HEK293 (cell line): ENCODE data around the gene ABCC2.

Experiments
- HOXD13 ChIP-seq: sonication (generic); formaldehyde crosslinking; IDR thresholded peaks from 2 replicates; pipeline ENCODE4 v1.8.0; 2022; ENCODE audit warnings: missing genetic modification reagents, borderline replicate concordance
- KLF16 ChIP-seq: fragments of 450-650 bp; formaldehyde crosslinking; IDR thresholded peaks from 2 replicates; pipeline ENCODE4 v1.5.1; 2017; ENCODE audit warnings: missing biosample characterization, missing genetic modification characterization
- REPIN1 ChIP-seq: fragments of 450-650 bp; formaldehyde crosslinking; IDR thresholded peaks from 2 replicates; pipeline ENCODE4 v1.5.1; 2017; ENCODE audit warnings: missing biosample characterization, missing genetic modification characterization, low read depth
- ZBTB17 ChIP-seq: fragments of 450-650 bp; formaldehyde crosslinking; IDR thresholded peaks from 2 replicates; pipeline ENCODE4 v1.5.1; 2016; ENCODE audit warnings: missing biosample characterization, missing genetic modification characterization
- ZFP41 ChIP-seq: fragments of 450-650 bp; formaldehyde crosslinking; IDR thresholded peaks from 2 replicates; pipeline ENCODE4 v1.5.1; 2016; ENCODE audit warnings: missing biosample characterization, missing genetic modification characterization, borderline replicate concordance
- ZNF148 ChIP-seq: fragments of 450-650 bp; formaldehyde crosslinking; IDR thresholded peaks from 2 replicates; pipeline ENCODE4 v1.5.0; 2017; ENCODE audit warnings: missing biosample characterization, missing genetic modification characterization, borderline replicate concordance
- ZNF175 ChIP-seq: fragments of 450-650 bp; formaldehyde crosslinking; IDR thresholded peaks from 2 replicates; pipeline ENCODE4 v1.5.1; 2016; ENCODE audit warnings: missing biosample characterization, missing genetic modification characterization
- ZNF202 ChIP-seq: fragments of 450-650 bp; formaldehyde crosslinking; IDR thresholded peaks from 2 replicates; pipeline ENCODE4 v1.5.1; 2016; ENCODE audit warnings: missing biosample characterization, missing genetic modification characterization, borderline replicate concordance
- ZNF341 ChIP-seq: fragments of 450-650 bp; formaldehyde crosslinking; IDR thresholded peaks from 2 replicates; pipeline ENCODE4; 2016; ENCODE audit warnings: low read depth, missing biosample characterization, missing genetic modification characterization
- ZNF404 ChIP-seq: fragments of 450-650 bp; formaldehyde crosslinking; IDR thresholded peaks from 2 replicates; pipeline ENCODE4 v1.5.1; 2017; ENCODE audit warnings: missing biosample characterization, missing genetic modification characterization
- ZNF416 ChIP-seq: fragments of 450-650 bp; formaldehyde crosslinking; IDR thresholded peaks from 2 replicates; pipeline ENCODE4 v1.5.1; 2016; ENCODE audit warnings: missing biosample characterization, missing genetic modification characterization
- ZNF423 ChIP-seq: fragments of 450-650 bp; formaldehyde crosslinking; IDR thresholded peaks from 2 replicates; pipeline ENCODE4 v1.5.1; 2016; ENCODE audit warnings: missing biosample characterization, missing genetic modification characterization
- ZNF473 ChIP-seq: fragments of 450-650 bp; formaldehyde crosslinking; IDR thresholded peaks from 2 replicates; pipeline ENCODE4 v1.5.1; 2017; ENCODE audit warnings: missing biosample characterization, missing genetic modification characterization
- ZNF530 ChIP-seq: fragments of 450-650 bp; formaldehyde crosslinking; IDR thresholded peaks from 2 replicates; pipeline ENCODE4 v1.5.1; 2016; ENCODE audit warnings: low read depth, missing biosample characterization, missing genetic modification characterization
- ZNF596 ChIP-seq: fragments of 450-650 bp; IDR thresholded peaks from 2 replicates; pipeline ENCODE4 v1.5.0; 2018; ENCODE audit warnings: missing biosample characterization, mild to moderate bottlenecking, missing genetic modification characterization, moderate library complexity
- ZNF654 ChIP-seq: fragments of 450-650 bp; formaldehyde crosslinking; IDR thresholded peaks from 2 replicates; pipeline ENCODE4 v1.5.1; 2016; ENCODE audit warnings: low read depth, missing biosample characterization, missing genetic modification characterization
- ZSCAN5A ChIP-seq: fragments of 450-650 bp; formaldehyde crosslinking; IDR thresholded peaks from 2 replicates; pipeline ENCODE4 v1.5.1; 2016; ENCODE audit warnings: missing biosample characterization, missing genetic modification characterization
- TF ChIP-seq, protein P1 (sequence below): fragments of 450-650 bp; formaldehyde crosslinking; conservative IDR thresholded peaks from 2 replicates; pipeline ENCODE4 v1.5.1; 2016; ENCODE audit warnings: low read depth, missing biosample characterization, missing genetic modification characterization
- TF ChIP-seq, protein P2 (sequence below): fragments of 450-650 bp; formaldehyde crosslinking; IDR thresholded peaks from 2 replicates; pipeline ENCODE4 v1.5.1; 2016; ENCODE audit warnings: missing biosample characterization, missing genetic modification characterization
- TF ChIP-seq, protein P3 (sequence below): fragments of 450-650 bp; formaldehyde crosslinking; IDR thresholded peaks from 2 replicates; pipeline ENCODE4 v1.5.1; 2016; ENCODE audit warnings: missing biosample characterization, missing genetic modification characterization, borderline replicate concordance
- TF ChIP-seq, protein P4 (sequence below): sonication (generic); formaldehyde crosslinking; IDR thresholded peaks from 2 replicates; pipeline ENCODE4 v1.8.1; 2022; ENCODE audit warnings: mild to moderate bottlenecking, moderate library complexity, missing genetic modification reagents
- TF ChIP-seq, protein P5 (sequence below): fragments of 450-650 bp; formaldehyde crosslinking; IDR thresholded peaks from 2 replicates; pipeline ENCODE4 v1.5.1; 2017; ENCODE audit warnings: missing biosample characterization, missing genetic modification characterization

Gene ABCC2

DNA sequence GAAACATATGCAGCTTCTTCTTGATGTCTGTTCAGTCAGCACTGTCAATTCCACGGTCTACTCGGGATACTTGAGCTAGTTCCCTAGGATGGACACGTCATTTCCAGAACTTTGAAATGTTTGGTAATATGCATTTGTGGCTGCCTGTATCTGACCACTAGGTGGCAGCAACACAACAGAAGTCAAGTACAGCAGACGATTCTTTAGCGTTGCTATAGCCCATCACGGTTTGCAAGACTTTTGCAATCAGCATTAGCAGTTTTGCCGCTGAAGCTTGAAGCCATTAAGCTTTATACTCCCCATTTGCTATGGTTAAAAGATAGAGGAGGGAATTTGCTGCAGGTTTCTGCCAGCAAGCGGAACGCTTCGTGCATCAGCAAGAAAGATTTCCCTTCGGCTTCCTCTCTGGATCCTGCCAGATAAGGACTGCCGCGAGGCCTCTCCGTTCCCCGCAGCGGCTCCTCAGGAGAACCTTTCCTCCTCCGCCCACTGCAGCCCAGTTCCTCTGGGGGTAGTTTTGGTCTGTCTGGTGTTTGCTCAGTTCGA is 63.5 kb downstream of the ABCC2 start (continued):
- TF ChIP-seq, protein P1, sequence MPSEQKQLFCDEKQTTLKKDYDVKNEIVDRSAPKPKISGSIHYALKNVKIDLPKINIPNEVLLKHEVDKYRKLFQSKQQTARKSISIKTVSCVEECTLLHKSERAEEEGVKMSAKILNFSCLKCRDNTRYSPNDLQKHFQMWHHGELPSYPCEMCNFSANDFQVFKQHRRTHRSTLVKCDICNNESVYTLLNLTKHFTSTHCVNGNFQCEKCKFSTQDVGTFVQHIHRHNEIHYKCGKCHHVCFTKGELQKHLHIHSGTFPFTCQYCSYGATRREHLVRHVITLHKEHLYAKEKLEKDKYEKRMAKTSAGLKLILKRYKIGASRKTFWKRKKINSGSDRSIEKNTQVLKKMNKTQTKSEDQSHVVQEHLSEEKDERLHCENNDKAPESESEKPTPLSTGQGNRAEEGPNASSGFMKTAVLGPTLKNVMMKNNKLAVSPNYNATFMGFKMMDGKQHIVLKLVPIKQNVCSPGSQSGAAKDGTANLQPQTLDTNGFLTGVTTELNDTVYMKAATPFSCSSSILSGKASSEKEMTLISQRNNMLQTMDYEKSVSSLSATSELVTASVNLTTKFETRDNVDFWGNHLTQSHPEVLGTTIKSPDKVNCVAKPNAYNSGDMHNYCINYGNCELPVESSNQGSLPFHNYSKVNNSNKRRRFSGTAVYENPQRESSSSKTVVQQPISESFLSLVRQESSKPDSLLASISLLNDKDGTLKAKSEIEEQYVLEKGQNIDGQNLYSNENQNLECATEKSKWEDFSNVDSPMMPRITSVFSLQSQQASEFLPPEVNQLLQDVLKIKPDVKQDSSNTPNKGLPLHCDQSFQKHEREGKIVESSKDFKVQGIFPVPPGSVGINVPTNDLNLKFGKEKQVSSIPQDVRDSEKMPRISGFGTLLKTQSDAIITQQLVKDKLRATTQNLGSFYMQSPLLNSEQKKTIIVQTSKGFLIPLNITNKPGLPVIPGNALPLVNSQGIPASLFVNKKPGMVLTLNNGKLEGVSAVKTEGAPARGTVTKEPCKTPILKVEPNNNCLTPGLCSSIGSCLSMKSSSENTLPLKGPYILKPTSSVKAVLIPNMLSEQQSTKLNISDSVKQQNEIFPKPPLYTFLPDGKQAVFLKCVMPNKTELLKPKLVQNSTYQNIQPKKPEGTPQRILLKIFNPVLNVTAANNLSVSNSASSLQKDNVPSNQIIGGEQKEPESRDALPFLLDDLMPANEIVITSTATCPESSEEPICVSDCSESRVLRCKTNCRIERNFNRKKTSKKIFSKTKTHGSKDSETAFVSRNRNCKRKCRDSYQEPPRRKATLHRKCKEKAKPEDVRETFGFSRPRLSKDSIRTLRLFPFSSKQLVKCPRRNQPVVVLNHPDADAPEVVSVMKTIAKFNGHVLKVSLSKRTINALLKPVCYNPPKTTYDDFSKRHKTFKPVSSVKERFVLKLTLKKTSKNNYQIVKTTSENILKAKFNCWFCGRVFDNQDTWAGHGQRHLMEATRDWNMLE: no peak
- TF ChIP-seq ZSCAN5A: no peak
- no peak for TF ChIP-seq REPIN1 (tag by site-specific recombination)
- no peak for TF ChIP-seq KLF16
- TF ChIP-seq, protein P2, sequence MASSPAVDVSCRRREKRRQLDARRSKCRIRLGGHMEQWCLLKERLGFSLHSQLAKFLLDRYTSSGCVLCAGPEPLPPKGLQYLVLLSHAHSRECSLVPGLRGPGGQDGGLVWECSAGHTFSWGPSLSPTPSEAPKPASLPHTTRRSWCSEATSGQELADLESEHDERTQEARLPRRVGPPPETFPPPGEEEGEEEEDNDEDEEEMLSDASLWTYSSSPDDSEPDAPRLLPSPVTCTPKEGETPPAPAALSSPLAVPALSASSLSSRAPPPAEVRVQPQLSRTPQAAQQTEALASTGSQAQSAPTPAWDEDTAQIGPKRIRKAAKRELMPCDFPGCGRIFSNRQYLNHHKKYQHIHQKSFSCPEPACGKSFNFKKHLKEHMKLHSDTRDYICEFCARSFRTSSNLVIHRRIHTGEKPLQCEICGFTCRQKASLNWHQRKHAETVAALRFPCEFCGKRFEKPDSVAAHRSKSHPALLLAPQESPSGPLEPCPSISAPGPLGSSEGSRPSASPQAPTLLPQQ (tag by site-specific recombination): no peak
- peak; percentile 100 for TF ChIP-seq ZNF654 (tag by site-specific recombination)
- TF ChIP-seq, protein P3, sequence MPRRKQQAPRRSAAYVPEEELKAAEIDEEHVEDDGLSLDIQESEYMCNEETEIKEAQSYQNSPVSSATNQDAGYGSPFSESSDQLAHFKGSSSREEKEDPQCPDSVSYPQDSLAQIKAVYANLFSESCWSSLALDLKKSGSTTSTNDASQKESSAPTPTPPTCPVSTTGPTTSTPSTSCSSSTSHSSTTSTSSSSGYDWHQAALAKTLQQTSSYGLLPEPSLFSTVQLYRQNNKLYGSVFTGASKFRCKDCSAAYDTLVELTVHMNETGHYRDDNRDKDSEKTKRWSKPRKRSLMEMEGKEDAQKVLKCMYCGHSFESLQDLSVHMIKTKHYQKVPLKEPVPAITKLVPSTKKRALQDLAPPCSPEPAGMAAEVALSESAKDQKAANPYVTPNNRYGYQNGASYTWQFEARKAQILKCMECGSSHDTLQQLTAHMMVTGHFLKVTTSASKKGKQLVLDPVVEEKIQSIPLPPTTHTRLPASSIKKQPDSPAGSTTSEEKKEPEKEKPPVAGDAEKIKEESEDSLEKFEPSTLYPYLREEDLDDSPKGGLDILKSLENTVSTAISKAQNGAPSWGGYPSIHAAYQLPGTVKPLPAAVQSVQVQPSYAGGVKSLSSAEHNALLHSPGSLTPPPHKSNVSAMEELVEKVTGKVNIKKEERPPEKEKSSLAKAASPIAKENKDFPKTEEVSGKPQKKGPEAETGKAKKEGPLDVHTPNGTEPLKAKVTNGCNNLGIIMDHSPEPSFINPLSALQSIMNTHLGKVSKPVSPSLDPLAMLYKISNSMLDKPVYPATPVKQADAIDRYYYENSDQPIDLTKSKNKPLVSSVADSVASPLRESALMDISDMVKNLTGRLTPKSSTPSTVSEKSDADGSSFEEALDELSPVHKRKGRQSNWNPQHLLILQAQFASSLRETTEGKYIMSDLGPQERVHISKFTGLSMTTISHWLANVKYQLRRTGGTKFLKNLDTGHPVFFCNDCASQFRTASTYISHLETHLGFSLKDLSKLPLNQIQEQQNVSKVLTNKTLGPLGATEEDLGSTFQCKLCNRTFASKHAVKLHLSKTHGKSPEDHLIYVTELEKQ (tag by site-specific recombination): no peak
- no peak for TF ChIP-seq ZNF416 (tag by site-specific recombination)
- TF ChIP-seq ZBTB17: peak; percentile 74
- TF ChIP-seq ZNF341 (tag by site-specific recombination): no peak
- no peak for TF ChIP-seq ZNF148 (tag by site-specific recombination)
- TF ChIP-seq, protein P4, sequence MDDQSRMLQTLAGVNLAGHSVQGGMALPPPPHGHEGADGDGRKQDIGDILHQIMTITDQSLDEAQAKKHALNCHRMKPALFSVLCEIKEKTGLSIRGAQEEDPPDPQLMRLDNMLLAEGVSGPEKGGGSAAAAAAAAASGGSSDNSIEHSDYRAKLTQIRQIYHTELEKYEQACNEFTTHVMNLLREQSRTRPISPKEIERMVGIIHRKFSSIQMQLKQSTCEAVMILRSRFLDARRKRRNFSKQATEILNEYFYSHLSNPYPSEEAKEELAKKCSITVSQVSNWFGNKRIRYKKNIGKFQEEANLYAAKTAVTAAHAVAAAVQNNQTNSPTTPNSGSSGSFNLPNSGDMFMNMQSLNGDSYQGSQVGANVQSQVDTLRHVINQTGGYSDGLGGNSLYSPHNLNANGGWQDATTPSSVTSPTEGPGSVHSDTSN: no peak
- TF ChIP-seq ZNF423 (tag by site-specific recombination): no peak
- no peak for TF ChIP-seq ZNF596 (tag by site-specific recombination)
- TF ChIP-seq, protein P5, sequence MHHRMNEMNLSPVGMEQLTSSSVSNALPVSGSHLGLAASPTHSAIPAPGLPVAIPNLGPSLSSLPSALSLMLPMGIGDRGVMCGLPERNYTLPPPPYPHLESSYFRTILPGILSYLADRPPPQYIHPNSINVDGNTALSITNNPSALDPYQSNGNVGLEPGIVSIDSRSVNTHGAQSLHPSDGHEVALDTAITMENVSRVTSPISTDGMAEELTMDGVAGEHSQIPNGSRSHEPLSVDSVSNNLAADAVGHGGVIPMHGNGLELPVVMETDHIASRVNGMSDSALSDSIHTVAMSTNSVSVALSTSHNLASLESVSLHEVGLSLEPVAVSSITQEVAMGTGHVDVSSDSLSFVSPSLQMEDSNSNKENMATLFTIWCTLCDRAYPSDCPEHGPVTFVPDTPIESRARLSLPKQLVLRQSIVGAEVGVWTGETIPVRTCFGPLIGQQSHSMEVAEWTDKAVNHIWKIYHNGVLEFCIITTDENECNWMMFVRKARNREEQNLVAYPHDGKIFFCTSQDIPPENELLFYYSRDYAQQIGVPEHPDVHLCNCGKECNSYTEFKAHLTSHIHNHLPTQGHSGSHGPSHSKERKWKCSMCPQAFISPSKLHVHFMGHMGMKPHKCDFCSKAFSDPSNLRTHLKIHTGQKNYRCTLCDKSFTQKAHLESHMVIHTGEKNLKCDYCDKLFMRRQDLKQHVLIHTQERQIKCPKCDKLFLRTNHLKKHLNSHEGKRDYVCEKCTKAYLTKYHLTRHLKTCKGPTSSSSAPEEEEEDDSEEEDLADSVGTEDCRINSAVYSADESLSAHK: no peak
- no peak for TF ChIP-seq ZNF202 (tag by site-specific recombination)
- TF ChIP-seq ZNF530 (tag by site-specific recombination): no peak
- no peak for TF ChIP-seq ZNF404 (tag by site-specific recombination)
- TF ChIP-seq ZNF473 (tag by site-specific recombination): no peak
- TF ChIP-seq ZNF175 (tag by site-specific recombination): no peak
- TF ChIP-seq ZFP41 (tag by site-specific recombination): no peak
- no peak for TF ChIP-seq HOXD13 (CRISPR knock-in tag)
